GF-D8 (cell line): ENCODE measurements around the gene B3GNT7.
"Not testable (repeated sequence)": the region's sequence is repeated elsewhere in the genome, so short reads cannot be mapped to it uniquely, and the experiment has no call there.

Experiments used
- DNase-seq: peaks from one replicate; lab custom pipeline; 2025; lab: John Stamatoyannopoulos, UW

B3GNT7 gene

GRCh38 chr2:231400681-231401080, 5.2 kb downstream of the B3GNT7 start:
- DNase-seq, result not testable (repeated sequence)

GRCh38 chr2:231401101-231401500, 5.6 kb downstream of the B3GNT7 start:
- not testable (repeated sequence) for DNase-seq

- DNase-seq, result not testable (repeated sequence)
Measured at GRCh38 chr2:231403421-231404182, 8.1 kb downstream of the B3GNT7 start.

- not testable (repeated sequence) for DNase-seq
Measured at GRCh38 chr2:231404183-231404578, 8.7 kb downstream of the B3GNT7 start.

GRCh38 chr2:231405601-231406367, 10.3 kb downstream of the B3GNT7 start:
- DNase-seq, result not testable (repeated sequence)

GRCh38 chr2:231407686-231408085, 12.2 kb downstream of the B3GNT7 start:
- DNase-seq, result not testable (repeated sequence)

- not testable (repeated sequence) for DNase-seq
Measured at GRCh38 chr2:231408304-231408703, 12.8 kb downstream of the B3GNT7 start.

- DNase-seq, result no peak
Measured at GRCh38 chr2:231409776-231410175, 14.3 kb downstream of the B3GNT7 start.

GRCh38 chr2:231410293-231411004, 14.9 kb downstream of the B3GNT7 start:
- no peak for DNase-seq

- DNase-seq, result no peak
Measured at GRCh38 chr2:231411237-231411636, 15.7 kb downstream of the B3GNT7 start.

- no peak for DNase-seq
Measured at GRCh38 chr2:231411831-231412617, 16.5 kb downstream of the B3GNT7 start.

GRCh38 chr2:231412618-231412963, 17.1 kb downstream of the B3GNT7 start:
- no peak for DNase-seq

GRCh38 chr2:231413456-231413855, 17.9 kb downstream of the B3GNT7 start:
- no peak for DNase-seq

GRCh38 chr2:231413921-231414476, 18.5 kb downstream of the B3GNT7 start:
- no peak for DNase-seq

GRCh38 chr2:231415029-231415428, 19.5 kb downstream of the B3GNT7 start:
- no peak for DNase-seq

- no peak for DNase-seq
Measured at GRCh38 chr2:231418820-231419640, 23.5 kb downstream of the B3GNT7 start.

- DNase-seq, result no peak
Measured at GRCh38 chr2:231421051-231421580, 25.6 kb downstream of the B3GNT7 start.

- DNase-seq, result no peak
Measured at GRCh38 chr2:231422056-231422455, 26.5 kb downstream of the B3GNT7 start.

- no peak for DNase-seq
Measured at GRCh38 chr2:231423176-231423575, 27.7 kb downstream of the B3GNT7 start.

- no peak for DNase-seq
Measured at GRCh38 chr2:231425291-231425810, 29.8 kb downstream of the B3GNT7 start.
